Endometrium (tissue), 2 donors: ENCODE data around the gene FAM163B.

Source experiments
- FAIRE-seq: peaks from 2 replicates; lab custom pipeline; 2012; peaks lifted over from hg19 to GRCh38; lab: Jason Lieb, UNC
- donor health status: control.
- donor health status: control.

FAM163B gene

DNA sequence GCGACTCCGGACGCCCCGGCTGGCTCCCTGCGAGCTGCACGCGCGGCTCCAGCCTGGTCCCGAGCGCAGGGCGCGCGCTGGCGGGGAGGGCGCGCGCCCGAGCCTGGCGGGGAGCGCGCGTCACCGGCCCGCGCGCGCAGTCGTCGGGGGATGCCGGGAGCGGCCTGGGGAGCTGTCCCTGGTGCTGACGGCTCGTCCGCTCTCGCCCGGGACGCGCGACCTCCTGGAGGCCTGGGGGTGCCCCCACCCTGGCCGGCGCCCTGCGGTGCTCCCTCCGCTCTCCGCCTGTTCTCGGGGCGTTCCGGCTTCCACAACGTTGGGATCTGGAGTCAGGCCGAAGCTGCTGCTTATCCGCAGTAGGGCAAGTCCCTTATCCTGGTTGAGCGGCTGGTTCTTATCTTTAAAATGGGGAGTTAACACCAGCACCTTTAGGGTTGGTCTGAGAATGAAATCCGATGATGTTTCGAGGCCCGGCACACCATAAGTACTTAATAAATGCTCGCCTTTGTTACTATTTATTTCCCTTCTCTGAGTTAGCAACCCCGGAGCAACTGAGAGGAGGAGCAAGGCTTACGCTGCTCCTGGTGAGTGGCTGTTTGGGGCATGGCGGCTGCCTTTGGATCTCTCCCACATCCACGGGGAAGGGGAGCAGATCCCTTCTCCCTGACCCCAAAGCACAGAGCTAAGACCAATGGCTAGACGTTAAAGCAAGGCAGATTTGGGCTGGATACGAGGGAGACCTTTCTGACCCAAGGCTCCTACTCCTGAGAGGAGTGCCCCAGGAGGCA, at the start of gene FAM163B:
FAM163B (minus strand) TSS at position 79 of the 788 bp plus-strand sequence. CDS start 29,166 bp downstream, outside the sequence.
- FAIRE-seq: no peak

DNA sequence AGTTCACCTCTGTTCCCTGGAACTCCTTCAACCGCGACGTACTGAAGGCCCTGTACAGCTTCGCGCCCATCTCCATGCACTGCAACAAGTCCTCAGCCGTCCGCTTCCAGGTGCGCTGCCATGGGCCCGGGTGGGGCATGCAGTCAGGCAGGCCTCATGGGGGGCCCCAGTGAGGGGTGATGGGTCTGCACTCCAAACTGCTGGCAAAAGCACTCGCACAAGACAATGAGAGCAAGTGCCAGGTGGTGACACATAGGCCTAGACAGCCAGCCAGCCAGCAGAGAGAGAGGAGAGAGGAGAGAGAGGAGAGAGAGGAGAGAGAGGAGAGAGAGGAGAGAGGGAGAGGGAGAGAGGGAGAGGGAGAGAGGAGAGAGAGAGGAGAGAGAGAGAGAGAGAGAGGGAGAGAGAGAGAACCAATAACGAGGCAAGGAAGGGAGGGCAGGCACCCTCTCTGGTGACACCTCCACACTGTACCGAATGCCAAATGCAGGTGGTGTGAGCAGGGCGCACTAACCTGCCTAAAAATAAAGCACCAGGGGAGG, 48.0 kb upstream of the FAM163B start:
- FAIRE-seq: no peak

DNA sequence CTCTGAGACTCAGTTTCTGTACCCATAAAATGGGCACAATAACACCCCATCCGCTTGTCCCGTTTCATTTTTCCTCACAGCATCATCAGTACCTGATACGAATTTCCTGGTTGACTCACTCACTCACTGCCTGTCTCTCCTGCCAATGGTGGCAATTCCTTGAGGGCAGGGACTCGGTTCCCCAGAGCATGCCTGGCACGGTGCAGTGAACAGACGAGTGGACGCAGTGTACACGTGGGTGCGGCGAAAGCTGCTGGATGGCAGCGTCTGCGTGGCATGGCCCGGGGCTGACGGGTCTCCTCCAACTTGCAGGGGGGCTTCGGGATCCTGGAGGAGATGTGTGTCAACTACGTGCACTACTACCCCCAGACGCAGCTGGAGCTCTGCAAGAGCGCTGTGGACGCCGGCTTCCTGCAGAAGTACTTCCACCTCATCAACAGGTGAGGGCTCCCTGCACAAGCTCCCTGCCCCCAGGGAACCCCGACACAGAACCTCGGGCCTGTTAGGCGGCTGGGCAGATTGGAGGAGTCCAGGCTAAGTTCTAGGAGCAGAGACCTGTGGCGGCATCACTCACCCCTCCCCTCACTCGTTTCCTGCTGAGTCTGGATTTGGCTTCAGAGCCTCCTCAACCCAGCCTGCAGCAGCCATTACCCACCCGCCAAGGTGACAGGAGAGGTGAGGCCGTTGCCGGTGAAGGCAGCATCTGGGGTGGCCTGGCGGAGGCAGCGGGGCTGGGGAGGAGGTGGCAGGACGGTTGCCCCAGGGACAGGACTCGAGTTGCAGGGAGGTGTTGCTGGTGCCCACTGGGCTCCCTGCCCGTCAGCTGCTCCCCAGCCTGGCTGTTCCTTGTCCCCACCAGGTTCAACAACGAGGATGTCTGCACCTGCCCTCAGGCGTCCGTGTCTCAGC, 47.3 kb upstream of the FAM163B start:
- no peak for FAIRE-seq

DNA sequence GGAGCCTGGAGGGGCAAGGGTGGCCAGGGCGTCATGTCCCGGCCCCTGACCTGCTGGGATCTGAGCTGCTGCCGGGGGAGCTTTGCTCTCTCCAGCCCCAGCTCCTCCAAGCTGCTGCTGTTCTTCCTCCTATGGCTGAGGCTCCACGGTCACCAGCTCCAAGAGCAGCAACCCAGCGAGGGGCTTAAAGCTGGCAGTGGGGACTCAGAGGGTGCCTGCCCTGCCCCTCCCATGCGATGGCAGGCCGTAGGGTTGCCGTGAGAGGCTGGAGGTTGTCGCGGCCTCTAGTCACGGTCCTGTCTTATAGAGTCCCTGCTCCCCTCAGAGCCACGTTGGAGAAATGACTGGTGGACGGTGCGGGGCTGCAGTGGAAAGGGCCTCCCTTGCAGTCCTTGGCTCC, 46.5 kb upstream of the FAM163B start:
- FAIRE-seq: no peak

DNA sequence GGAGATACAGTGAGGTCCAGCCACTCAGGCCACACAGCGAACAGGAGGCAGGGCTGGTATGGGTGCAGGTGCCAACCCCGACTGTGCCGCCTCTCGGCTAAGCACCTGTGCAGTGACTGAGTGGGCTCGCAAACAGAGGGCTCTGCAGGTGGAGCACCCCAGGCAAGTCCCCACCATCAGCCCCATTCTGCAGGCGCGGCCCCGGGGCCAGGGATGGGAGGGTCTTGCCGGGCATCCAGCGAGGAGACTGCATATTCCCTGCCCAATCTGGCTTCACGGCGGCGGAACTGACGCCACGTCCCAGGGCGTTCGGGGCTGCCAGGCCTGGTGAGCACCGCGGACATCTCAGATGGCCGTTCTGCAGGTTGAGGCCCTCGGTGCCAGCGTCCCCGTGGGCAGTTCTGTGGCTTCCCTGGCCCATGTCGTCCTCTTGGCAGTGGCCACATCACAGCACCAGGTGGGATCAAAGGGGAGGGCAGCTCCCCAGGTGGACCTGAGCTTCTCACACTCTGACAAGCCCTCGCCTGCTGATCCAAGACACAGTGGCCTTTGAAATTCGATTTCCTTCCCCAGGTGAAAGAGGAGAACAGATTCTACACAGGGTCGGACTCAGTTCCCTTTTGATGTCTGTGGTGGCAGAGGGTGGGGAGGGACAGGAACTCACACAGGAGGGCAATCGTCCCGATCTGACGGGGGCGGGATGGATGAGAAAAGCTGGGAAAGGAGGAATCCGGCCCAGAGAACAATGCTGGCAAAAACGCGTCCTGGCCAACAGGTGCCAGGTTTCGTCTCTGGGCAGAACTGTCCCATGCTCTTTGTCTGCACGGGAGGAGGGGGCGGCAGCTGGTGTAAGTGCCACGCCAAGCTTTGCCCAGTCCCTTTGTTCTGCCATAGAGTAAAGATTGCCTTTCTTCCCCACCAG, 45.8 kb upstream of the FAM163B start:
- no peak for FAIRE-seq

DNA sequence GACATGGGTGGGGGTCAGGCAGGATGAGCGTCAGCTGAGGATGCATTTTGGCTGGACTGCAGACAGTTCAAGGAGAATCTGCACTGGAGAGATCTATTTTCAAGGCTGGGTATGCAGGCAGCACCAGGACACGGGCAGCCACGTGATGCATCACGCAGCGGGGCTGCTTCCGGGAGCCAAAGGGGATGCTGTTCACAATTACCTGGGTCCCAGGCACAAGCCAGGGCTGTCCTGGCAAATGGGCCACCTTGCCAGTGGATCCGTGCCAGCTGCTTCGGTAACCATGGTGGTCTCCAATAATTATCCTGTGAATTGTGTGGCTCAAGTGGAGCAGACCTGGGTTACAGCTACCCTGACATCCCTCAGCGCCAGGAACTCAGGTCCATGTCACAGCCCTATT, 44.4 kb upstream of the FAM163B start:
- no peak for FAIRE-seq

DNA sequence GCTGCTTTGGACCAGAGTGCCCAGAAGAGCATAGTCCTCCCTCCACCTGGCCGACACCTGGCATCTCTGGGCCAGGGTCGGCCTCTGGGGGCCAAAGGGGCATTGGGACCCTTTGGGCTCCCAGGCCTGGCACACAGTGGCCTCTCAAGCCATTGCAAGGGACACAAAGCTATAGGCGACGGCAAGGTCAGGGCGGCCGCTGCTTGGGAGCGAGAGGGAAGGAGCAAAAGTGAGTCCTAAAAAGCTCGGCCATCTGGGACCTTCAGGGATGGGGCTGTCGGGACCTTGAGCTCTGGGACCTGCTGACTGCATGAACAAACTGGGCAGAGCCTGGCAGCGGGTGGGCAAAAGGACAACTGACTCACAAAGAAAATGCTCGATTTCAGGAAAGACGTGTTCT, 40.8 kb upstream of the FAM163B start:
- FAIRE-seq: no peak

DNA sequence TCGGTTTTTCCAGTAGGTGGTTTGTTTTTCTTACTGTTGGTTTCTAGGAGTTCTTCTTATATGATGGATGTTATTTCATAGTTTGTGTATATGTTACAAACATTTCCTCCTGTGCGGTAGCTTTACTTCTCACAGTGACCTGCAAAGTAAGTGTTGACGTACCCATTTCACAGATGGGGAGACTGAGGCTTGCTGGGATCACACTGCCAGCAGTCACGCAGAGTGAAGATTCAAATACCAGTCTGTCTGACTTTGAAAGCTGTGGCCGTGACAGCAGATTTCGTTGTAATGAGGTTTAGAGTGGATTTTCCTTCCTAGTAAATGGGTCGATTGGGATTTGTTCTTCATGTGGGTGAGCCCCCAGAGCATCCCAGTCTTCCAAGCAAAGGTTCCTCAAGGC, 40.0 kb upstream of the FAM163B start:
- no peak for FAIRE-seq

DNA sequence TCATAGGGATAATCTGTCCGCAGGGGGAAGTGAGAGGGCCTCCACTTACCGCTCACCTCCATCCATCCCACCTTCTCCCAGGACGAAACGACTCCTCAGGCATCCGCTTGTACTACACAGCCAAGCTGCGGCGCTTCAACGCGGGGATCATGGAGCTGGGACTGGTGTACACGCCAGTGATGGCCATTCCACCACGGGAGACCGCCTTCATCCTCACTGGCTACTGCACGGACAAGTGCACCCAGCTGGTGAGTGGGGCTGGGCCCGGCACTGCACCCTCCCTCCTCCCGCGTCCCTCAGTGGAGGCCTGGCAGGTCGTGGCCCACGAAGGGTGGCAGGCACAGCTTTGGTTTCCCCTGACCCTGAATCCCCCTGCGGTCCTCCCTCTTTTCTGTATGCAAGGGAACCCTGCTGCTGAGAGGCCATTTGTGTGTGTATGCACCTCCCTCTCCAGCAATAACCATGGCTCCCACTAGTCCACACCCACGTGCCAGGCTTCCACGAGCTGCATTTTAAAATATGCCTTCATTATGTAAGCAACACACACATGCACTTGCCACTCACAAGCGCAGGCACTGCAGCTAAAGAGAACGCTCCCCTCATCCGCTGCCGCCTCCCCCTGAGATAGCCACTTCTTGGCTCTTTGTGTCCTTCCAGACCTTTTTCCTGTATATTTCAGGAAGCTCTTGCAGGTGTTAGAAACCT, 38.7 kb upstream of the FAM163B start:
- no peak for FAIRE-seq

DNA sequence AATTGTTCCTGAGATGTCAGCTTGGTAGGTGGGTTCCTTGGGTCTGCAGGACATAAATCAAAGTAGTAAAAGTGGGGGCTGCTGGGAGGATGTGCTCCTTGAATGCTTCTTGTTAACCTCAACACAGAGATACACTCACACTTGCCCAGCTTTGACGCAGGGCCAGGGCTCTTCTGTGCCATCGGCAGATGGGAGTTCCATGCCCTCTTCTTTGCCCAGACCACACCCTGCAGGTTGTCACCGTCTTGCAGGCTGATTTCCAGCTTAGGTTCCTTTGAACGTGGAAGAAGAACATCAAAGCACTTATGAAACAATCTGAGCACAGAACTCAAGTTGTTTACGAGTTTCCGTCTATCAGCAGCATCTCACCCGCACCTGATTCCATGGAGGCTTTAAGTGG, 38.0 kb upstream of the FAM163B start:
- no peak for FAIRE-seq

DNA sequence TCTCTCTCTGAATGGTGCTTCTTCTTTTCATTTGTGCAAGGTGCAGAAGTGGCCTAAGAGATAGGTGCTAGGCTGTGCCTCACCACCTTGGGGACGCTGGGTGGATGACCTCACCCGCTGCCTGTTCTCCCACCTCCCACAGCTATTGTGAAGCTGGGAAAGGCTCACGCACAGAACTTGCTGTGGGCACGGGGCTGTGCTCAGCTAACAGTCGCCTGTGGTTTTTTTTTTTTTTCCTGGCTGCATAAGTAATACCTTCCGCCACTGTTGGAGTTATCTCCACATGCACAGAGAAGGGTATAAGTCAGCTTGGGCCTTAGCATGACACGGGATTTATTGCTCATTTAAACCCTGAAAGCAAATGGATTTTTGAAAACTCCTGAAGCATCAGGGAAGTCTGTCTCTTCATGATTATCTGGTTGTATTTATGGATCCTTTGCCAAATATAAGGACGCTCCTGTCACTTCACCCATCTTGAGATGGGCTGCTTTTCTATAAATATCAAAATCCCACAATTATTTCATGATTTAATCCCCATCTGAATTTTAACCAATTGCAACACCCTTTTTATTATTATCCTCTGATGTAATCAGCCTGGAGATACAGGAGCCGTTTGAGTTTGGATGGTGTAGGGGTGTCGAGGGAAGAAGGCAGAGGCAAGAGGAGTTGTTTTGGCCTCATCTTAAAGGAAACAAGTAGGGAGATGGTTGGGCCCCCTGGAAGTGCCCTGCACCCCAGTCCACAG, 36.0 kb upstream of the FAM163B start:
- no peak for FAIRE-seq

DNA sequence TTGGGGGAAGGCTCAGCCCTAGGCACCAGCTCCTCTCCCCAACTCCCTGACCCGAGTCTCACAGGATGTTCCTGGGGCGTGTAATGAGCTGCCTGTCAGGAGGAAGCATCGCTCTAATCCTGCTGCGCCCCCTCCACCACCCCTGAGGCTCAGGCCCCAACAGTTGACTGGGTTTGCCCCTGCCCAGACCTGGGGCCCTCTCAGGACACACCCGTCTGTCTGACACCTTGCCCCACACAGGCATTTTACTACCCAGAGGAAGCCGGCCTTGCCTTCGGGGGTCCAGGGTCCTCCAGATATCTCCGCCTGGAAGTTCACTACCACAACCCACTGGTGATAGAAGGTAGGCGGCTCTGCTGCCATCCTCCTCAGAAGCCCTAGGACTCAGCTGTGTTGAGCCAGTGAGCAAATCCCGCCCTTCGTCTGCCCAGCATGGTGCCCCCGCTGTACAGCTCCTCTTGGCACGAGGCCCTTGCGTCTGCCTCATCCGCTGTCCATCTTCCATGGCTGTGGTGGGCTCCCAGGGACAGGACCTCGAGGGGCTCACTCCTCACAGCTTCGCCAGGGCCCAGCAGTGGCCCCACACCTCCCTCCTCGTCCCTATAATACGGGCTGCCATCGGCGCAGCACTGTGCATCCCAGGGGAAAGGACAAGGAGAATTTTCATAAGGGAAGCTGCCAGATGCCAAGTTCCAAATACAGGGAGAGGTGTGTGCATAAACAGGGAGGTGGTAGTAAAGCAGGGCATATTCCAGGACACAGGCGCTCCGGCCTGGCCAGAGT, 35.0 kb upstream of the FAM163B start:
- FAIRE-seq: no peak

DNA sequence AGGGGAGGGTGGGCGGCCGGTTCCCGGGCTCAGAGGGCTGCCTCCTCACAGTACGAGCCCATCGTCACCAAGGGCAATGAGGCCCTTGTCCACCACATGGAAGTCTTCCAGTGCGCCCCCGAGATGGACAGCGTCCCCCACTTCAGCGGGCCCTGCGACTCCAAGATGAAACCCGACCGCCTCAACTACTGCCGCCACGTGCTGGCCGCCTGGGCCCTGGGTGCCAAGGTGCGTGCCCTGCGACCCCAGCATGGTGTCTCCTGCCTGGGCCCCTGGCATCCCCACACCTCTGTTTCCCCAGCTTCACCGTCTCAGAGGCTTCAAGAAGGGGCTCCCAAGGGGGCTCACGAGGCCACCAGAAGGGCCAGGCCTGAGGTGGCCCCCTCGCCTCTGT, 34.2 kb upstream of the FAM163B start:
- no peak for FAIRE-seq

DNA sequence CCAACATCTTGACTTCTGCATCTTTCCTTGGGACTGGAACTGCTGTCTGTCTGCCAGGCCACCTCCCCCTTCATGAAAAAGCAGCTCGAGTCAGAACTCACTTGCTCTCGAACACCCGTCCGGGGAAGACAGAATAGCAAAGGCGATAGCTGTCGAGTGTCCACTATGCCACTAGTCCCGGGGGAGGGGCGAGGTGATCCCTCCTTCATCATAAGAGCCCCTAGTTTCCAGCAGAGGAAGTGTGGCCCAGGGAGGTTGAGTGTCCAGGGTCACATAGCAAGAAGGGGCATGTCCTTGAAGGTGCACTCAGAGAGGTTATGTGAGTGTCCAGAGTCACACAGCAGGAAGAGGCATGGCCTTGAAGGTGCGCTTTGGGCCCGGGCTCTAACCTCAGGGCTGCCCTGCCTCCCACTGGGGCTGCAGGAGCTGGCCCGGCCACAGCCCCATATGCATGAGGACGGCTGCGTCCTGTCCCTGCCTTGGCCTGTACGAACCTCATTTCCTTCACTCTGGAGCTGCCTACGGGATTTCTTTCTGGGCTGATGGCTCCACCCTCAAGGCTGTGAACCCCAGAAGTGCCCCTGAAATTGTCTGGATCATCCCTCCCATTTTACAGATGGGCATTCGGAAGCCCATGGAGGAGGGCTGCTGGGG, 33.6 kb upstream of the FAM163B start:
- FAIRE-seq: no peak

DNA sequence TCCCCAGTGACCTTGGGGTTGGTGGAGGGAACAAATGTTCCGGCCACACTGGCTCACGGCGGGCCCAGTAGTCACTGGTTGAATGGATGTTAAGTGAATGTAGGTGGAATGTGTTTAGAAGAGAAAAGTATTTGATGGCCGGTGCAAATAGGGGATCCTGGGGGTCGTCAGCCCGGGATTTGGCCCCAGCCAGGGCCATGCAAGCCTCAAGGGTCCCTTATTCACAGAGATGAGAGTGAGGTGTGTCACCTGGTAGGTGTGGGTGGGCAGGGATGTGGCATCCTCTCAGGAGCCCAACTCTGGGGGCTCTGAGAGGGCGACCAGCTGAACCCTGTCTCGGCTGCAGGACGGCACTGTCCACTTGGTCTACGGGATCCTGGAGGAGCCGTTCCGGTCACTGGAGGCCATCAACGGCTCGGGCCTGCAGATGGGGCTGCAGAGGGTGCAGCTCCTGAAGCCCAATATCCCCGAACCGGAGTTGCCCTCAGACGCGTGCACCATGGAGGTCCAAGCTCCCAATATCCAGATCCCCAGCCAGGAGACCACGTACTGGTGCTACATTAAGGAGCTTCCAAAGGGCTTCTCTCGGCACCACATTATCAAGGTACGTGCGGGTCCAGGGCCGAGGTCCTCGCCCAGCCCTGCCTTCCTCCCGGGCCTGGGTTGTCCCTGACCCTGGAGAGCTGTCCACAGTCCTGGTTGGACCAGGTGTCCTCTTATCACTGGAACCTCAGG, 32.8 kb upstream of the FAM163B start:
- FAIRE-seq: no peak

DNA sequence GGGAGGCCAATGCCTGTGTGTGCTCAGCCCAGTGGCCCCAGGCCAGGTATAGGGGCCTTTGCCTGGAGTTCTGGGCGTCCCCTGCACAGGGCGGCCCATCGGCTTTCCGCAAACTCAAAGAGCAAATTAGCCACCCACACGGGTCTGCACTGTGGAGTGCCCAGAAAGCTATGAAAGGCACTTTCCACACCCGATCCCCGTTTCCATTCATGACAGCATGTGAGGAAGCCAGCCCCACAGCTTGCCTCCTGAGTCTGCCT, 32.1 kb upstream of the FAM163B start:
- no peak for FAIRE-seq

DNA sequence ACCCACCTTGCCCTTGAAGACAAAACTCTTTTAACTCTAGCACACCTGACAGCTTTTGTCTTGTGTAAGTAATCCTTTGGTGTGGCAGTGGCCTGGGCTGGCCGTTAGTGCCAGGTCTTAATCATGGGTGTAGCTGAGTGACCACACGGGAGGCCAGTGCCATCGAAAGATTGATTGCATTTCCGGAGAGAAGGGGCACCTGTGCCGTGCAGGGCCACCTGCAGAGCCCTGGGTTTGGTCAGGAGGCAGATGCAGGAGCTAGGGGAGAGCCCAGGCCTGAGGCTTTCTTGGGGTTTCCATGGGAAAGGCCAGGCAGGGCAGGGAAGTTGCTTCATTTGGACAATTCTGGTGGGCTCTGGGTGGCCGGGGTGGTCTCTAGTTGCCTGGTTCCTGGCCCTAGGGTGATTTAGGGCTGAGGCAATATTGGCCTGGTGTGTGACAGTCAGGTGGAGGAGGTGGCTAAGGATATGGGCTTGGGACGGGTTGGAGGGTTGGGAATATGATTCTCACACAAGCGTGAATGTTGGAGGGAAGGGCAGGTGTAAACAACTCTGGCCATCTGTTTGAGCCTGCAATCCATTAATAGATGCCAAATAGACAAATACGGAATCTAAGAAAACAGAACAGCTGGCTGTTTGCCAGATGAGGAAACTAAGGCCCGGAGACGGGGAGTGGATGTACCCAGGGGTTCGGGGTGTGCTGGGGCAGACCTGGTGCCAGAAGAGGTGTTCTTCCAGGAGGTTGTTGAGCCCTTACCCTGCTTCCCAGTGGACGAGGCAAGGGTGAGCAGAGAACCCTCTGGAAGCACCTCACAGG, 31.6 kb upstream of the FAM163B start:
- FAIRE-seq: no peak

DNA sequence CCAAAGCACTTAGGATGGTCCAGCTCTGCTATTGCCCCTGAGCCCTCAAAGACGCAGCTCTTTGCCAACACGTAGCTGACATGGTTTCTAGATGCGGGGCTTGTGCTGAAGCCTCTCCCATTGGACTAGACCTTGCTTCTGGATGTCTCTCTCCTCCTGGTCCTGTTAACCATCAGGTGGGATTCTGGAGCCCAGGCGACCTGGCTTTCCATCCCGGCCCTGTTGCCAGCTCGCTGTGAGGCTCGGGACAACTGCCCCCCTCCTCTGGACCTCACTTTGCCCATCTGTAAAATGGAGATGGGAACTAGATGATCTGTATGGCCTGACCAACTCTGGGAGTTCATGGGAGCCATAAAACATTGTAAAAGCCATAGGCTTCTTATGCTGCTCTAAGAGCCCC, 31.0 kb upstream of the FAM163B start:
- FAIRE-seq: no peak
